Right ventricle myocardium inferior (tissue), 1 donor: Measurements from ENCODE around the gene LRP1-AS. TPM values are rescaled to one million over a fixed set of nuclear protein-coding genes. Genes with fewer than 3 reads are reported as not detected.

ENCODE experiments used
- ATAC-seq: fragments of 200-7000 bp; cut with Tn5 transposase; one replicate; pipeline ENCODE4 v1.9.1; 2020; ENCODE audit warnings: mild to moderate bottlenecking, moderate library complexity
- DNase-seq: peaks from one replicate; pipeline ENCODE4 v3.0.0; 2021; ENCODE audit errors: missing footprints
- intact Hi-C: fragments of 100-400 bp; cut with DNase I; formaldehyde crosslinking; loops from one replicate; pipeline ENCODE4 v1.11.0; 2022
- total RNA-seq: library from RNA; stranded (reverse); fragmentation: NEBNext Ultra II Directional; extraction: Animal tissue kit (Norgen Biotek cat#: 25700); gene quantifications from one replicate; pipeline ENCODE4 v1.2.1, GENCODE V29; 2021
- donor health status: DM: no; HTN: yes; CAD: no; lungs with severe emphysema.

LRP1-AS gene
- total RNA-seq, 1 donor from 2014 or later = not detected

- no peak for ATAC-seq
- intact Hi-C loops = loop anchor here (2.0 kb wide), 1 partner anchor 107 kb away; no protein-coding TSS in a partner anchor
These were observed 34.2 kb upstream of the LRP1-AS start for GRCh38 chr12:57181561-57182155.

GRCh38 chr12:57181072-57181471 is 33.7 kb upstream of the LRP1-AS start:
- intact Hi-C loops = loop anchor here (2.0 kb wide), 1 partner anchor 106 kb away; no protein-coding TSS in a partner anchor
- DNase-seq = no peak
- no peak for ATAC-seq

More at GRCh38 chr12:57181561-57182155, 34.2 kb upstream of the LRP1-AS start:
- no peak for DNase-seq

GRCh38 chr12:57180321-57180989 is 33.0 kb upstream of the LRP1-AS start:
- intact Hi-C loops = loop anchor here (2.0 kb wide), 1 partner anchor 106 kb away; no protein-coding TSS in a partner anchor
- DNase-seq (no peak), ATAC-seq (no peak)

- DNase-seq (no peak), ATAC-seq (no peak)
- intact Hi-C loops = loop anchor here (2.0 kb wide), 1 partner anchor 105 kb away; no protein-coding TSS in a partner anchor
These were observed 32.1 kb upstream of the LRP1-AS start for GRCh38 chr12:57179331-57180086.

GRCh38 chr12:57178213-57178612 is 30.8 kb upstream of the LRP1-AS start:
- DNase-seq (no peak), ATAC-seq (no peak)
- intact Hi-C loops = no loop called here

- DNase-seq = no peak
- intact Hi-C loops = no loop called here
- no peak for ATAC-seq
These were observed 29.9 kb upstream of the LRP1-AS start for GRCh38 chr12:57177354-57177753.

GRCh38 chr12:57176846-57177245 is 29.4 kb upstream of the LRP1-AS start:
- no peak for DNase-seq
- ATAC-seq = no peak
- intact Hi-C loops = loop anchor here (1.0 kb wide), 1 partner anchor 53 kb away; no protein-coding TSS in a partner anchor

GRCh38 chr12:57176139-57176477 is 28.7 kb upstream of the LRP1-AS start:
- DNase-seq = no peak
- no peak for ATAC-seq
- intact Hi-C loops = loop anchor here (1.0 kb wide), 1 partner anchor 52 kb away; no protein-coding TSS in a partner anchor

GRCh38 chr12:57175428-57176138 is 28.2 kb upstream of the LRP1-AS start:
- DNase-seq (peak; percentile 89), ATAC-seq (peak; percentile 72)
- intact Hi-C loops = loop anchor here (1.0 kb wide), 1 partner anchor 51 kb away; no protein-coding TSS in a partner anchor

- intact Hi-C loops = no loop called here
- ATAC-seq (no peak), DNase-seq (no peak)
These were observed 26.3 kb upstream of the LRP1-AS start for GRCh38 chr12:57173683-57174082.

- ATAC-seq = peak; percentile 30
- no peak for DNase-seq
- intact Hi-C loops = no loop called here
These were observed 25.7 kb upstream of the LRP1-AS start for GRCh38 chr12:57173089-57173488.

- intact Hi-C loops = no loop called here
- peak; percentile 20 for ATAC-seq
- no peak for DNase-seq
These were observed 24.2 kb upstream of the LRP1-AS start for GRCh38 chr12:57171668-57172067.

GRCh38 chr12:57170927-57171326 is 23.5 kb upstream of the LRP1-AS start:
- DNase-seq (no peak), ATAC-seq (no peak)
- intact Hi-C loops = no loop called here

GRCh38 chr12:57170408-57170807 is 23.0 kb upstream of the LRP1-AS start:
- DNase-seq (no peak), ATAC-seq (no peak)
- intact Hi-C loops = no loop called here

GRCh38 chr12:57169969-57170368 is 22.6 kb upstream of the LRP1-AS start:
- intact Hi-C loops = no loop called here
- DNase-seq (no peak), ATAC-seq (no peak)

GRCh38 chr12:57169046-57169795 is 21.8 kb upstream of the LRP1-AS start:
- DNase-seq (no peak), ATAC-seq (no peak)
- intact Hi-C loops = no loop called here

- ATAC-seq (no peak), DNase-seq (no peak)
- intact Hi-C loops = no loop called here
These were observed 20.6 kb upstream of the LRP1-AS start for GRCh38 chr12:57168058-57168457.

GRCh38 chr12:57166971-57167371 is 19.6 kb upstream of the LRP1-AS start:
- DNase-seq = no peak
- intact Hi-C loops = no loop called here
- no peak for ATAC-seq
